Thoracic aorta (tissue), 2 donors: ENCODE data around the gene NXPE3. TPM values are rescaled to one million over a fixed set of nuclear protein-coding genes. Genes with fewer than 3 reads are reported as not detected.

Source experiments
- ATAC-seq: fragments of 150-250 bp; one replicate; pipeline ENCODE4 v1.8.0; 2017; ENCODE audit warnings: low read depth; ENCODE audit not compliant: insufficient number of reproducible peaks, low FRiP score
- DNase-seq: peaks from one replicate; pipeline ENCODE4 v3.0.0-alpha.2; 2020; ENCODE audit warnings: low spot score
- H3K27ac ChIP-seq, 2 donors: fragments of 200-600 bp; sonication (generic); 1 replicate in 1 of 2; 2 replicates in 1 of 2; pipeline ENCODE4 v1.5.1; 2016; ENCODE audit warnings: mild to moderate bottlenecking in 2 of 2, moderate library complexity in 2 of 2
- H3K27me3 ChIP-seq: fragments of 200-600 bp; sonication (generic); replicated peaks from 2 replicates; pipeline ENCODE4 v1.6.0; 2016; ENCODE audit warnings: mild to moderate bottlenecking; ENCODE audit not compliant: insufficient read depth
- H3K36me3 ChIP-seq: fragments of 200-600 bp; sonication (generic); one replicate; pipeline ENCODE4 v1.5.1; 2016
- H3K4me1 ChIP-seq, 2 donors: fragments of 200-600 bp; sonication (generic); 1 replicate in 1 of 2; 2 replicates in 1 of 2; pipeline versions ENCODE4 v1.5.1 to v1.6.0; 2016; ENCODE audit warnings: low read depth in 2 of 2, mild to moderate bottlenecking in 1 of 2; ENCODE audit not compliant: control insufficient read depth in 1 of 2
- H3K4me3 ChIP-seq: fragments of 200-600 bp; sonication (generic); 2 replicates; pipeline ENCODE4 v1.5.1; 2016; ENCODE audit warnings: mild to moderate bottlenecking
- H3K9me3 ChIP-seq: fragments of 200-600 bp; sonication (generic); 2 replicates; pipeline ENCODE4 v1.5.1; 2016
- total RNA-seq, 2 donors: library from RNA; depleted of rRNA; stranded (reverse); fragments of >200 nt; gene quantifications; one replicate each; pipeline versions ENCODE4 v1.1.0 to v1.2.3, GENCODE V29; 2016
- TF ChIP-seq, protein P1 (sequence below): fragments of 200-600 bp; sonication (generic); IDR thresholded peaks from one replicate; pipeline ENCODE4 v1.5.1; 2019; ENCODE audit warnings: antibody characterized with exemption

Gene NXPE3
- total RNA-seq, 2 donors from 2014 or later, result 15.7 to 30.7 TPM

- Histone ChIP-seq H3K27me3 (no peaks in the 10 kb centered on the region), H3K36me3 (no peaks in the 10 kb centered on the region), H3K4me1 (peaks cover 25 to 46% of the 10 kb centered on the region in 2 donors), H3K4me3 (peak overlapping the region; percentile 82), H3K9me3 (no peaks in the 10 kb centered on the region), H3K27ac (peak overlapping the region; percentile 83 to 90)
- no peak for ATAC-seq
- no peak for DNase-seq
- TF ChIP-seq, protein P1, sequence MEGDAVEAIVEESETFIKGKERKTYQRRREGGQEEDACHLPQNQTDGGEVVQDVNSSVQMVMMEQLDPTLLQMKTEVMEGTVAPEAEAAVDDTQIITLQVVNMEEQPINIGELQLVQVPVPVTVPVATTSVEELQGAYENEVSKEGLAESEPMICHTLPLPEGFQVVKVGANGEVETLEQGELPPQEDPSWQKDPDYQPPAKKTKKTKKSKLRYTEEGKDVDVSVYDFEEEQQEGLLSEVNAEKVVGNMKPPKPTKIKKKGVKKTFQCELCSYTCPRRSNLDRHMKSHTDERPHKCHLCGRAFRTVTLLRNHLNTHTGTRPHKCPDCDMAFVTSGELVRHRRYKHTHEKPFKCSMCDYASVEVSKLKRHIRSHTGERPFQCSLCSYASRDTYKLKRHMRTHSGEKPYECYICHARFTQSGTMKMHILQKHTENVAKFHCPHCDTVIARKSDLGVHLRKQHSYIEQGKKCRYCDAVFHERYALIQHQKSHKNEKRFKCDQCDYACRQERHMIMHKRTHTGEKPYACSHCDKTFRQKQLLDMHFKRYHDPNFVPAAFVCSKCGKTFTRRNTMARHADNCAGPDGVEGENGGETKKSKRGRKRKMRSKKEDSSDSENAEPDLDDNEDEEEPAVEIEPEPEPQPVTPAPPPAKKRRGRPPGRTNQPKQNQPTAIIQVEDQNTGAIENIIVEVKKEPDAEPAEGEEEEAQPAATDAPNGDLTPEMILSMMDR, result no peak
Observed at GRCh38 chr3:101829874-101830273, 50.9 kb downstream of the NXPE3 start.

GRCh38 chr3:101833446-101833974 is 54.5 kb downstream of the NXPE3 start:
- peaks cover 25 to 38% of the 10 kb centered on the region in 2 donors for H3K4me1 ChIP-seq

GRCh38 chr3:101835676-101836075 is 56.7 kb downstream of the NXPE3 start:
- TF ChIP-seq, protein P1, result no peak
- H3K4me1 ChIP-seq, result peaks cover 11 to 18% of the 10 kb centered on the region in 2 donors
- H3K27ac ChIP-seq, result no peak overlapping the region
- H3K9me3 ChIP-seq, result no peaks in the 10 kb centered on the region
- H3K4me3 ChIP-seq, result no peak overlapping the region
- H3K36me3 ChIP-seq, result no peaks in the 10 kb centered on the region
- no peak for DNase-seq
- no peaks in the 10 kb centered on the region for H3K27me3 ChIP-seq
- no peak for ATAC-seq

More at GRCh38 chr3:101833446-101833974, 54.5 kb downstream of the NXPE3 start:
- Histone ChIP-seq H3K36me3 (no peaks in the 10 kb centered on the region), H3K9me3 (no peaks in the 10 kb centered on the region), H3K27ac (no peak overlapping the region), H3K27me3 (no peaks in the 10 kb centered on the region), H3K4me3 (no peak overlapping the region)
- TF ChIP-seq, protein P1, result no peak
- ATAC-seq (no peak), DNase-seq (no peak)

DNA sequence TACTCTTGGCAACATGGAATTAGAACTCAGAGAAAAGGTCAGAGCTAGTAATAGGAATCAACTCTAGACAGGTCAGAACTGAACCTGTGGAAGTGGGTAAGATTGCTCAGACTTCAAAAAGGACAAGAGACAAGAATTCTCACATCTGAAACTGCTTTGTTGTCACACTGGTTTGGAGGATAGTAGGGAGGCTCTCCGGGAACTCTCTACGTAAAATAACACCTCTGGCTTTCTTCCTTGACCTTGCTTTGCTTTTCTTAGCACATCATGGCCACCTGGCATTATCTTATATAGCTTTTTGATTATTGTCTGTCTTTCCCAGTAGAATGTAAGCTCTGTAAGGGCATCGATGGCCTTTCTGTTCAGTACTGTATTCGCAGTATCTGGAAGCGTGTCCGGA is 57.1 kb downstream of the NXPE3 start:
- no peak for DNase-seq
- TF ChIP-seq, protein P1, result no peak
- Histone ChIP-seq H3K36me3 (no peaks in the 10 kb centered on the region), H3K27ac (no peak overlapping the region), H3K9me3 (no peaks in the 10 kb centered on the region), H3K4me1 (peaks cover 9 to 14% of the 10 kb centered on the region in 2 donors), H3K27me3 (no peaks in the 10 kb centered on the region), H3K4me3 (no peak overlapping the region)
- no peak for ATAC-seq

GRCh38 chr3:101836652-101837598 is 57.9 kb downstream of the NXPE3 start:
- no peak overlapping the region for H3K27ac ChIP-seq
- no peak for ATAC-seq
- TF ChIP-seq, protein P1, result no peak

More at GRCh38 chr3:101836652-101837598, 57.9 kb downstream of the NXPE3 start:
- no peak overlapping the region for H3K4me3 ChIP-seq
- H3K9me3 ChIP-seq, result no peaks in the 10 kb centered on the region
- no peaks in the 10 kb centered on the region for H3K27me3 ChIP-seq
- no peak for DNase-seq
- no peaks in the 10 kb centered on the region for H3K36me3 ChIP-seq
- peaks cover 7 to 9% of the 10 kb centered on the region in 2 donors for H3K4me1 ChIP-seq
